ENCODE data around the gene TMEM128.

The TMEM128 gene

DNA sequence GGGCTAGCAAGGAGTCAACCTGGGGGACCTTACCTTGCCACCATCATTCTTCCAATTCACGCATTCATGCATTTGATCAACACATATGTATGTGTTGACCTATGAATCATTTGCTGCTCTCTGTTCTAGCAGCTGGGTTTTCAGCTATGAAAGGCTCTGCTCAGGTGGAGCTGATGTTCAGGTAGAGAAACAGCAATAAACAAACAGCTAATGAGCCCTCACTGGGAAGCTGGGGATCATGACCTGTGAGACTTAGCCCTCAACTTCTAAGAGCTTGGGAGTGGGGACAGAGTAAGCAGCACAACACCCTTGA is 19.7 kb downstream of the TMEM128 start:
- Histone ChIP-seq H3K27ac (ENCODE audit: low read depth, low read length, poor library complexity, severe bottlenecking) (no peak overlapping the region), H3K4me1 (ENCODE audit: insufficient read depth, low read length, severe bottlenecking) (no peaks in the 10 kb centered on the region), H3F3A (ENCODE audit: insufficient read depth, low read length) (no peaks in the 10 kb centered on the region), H3K79me2 (ENCODE audit: insufficient read depth, low read length) (no peaks in the 10 kb centered on the region), H3K4me3 (ENCODE audit: low read depth, low read length, poor library complexity, severe bottlenecking) (no peak overlapping the region), H2AFZ (ENCODE audit: low read length) (no peak overlapping the region), H3K9me3 (ENCODE audit: low read length) (no peaks in the 10 kb centered on the region), H3K4me2 (ENCODE audit: low read length) (no peak overlapping the region), H3K9me2 (ENCODE audit: low read depth, low read length) (no peaks in the 10 kb centered on the region), H3K27me3 (ENCODE audit: insufficient read depth, low read length) (no peaks in the 10 kb centered on the region), H3K9ac (ENCODE audit: low read length) (no peak overlapping the region), H4K20me1 (ENCODE audit: insufficient read depth, low read length) (no peaks in the 10 kb centered on the region), H3K36me3 (ENCODE audit: insufficient read depth, low read length) (no peaks in the 10 kb centered on the region)
- no peak for TF ChIP-seq EZH2 (IDR thresholded peaks at IDR 0.05; ENCODE audit: borderline replicate concordance, low read length)
- TF ChIP-seq, protein P1, sequence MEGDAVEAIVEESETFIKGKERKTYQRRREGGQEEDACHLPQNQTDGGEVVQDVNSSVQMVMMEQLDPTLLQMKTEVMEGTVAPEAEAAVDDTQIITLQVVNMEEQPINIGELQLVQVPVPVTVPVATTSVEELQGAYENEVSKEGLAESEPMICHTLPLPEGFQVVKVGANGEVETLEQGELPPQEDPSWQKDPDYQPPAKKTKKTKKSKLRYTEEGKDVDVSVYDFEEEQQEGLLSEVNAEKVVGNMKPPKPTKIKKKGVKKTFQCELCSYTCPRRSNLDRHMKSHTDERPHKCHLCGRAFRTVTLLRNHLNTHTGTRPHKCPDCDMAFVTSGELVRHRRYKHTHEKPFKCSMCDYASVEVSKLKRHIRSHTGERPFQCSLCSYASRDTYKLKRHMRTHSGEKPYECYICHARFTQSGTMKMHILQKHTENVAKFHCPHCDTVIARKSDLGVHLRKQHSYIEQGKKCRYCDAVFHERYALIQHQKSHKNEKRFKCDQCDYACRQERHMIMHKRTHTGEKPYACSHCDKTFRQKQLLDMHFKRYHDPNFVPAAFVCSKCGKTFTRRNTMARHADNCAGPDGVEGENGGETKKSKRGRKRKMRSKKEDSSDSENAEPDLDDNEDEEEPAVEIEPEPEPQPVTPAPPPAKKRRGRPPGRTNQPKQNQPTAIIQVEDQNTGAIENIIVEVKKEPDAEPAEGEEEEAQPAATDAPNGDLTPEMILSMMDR (IDR thresholded peaks at IDR 0.05; ENCODE audit: low read length): no peak

DNA sequence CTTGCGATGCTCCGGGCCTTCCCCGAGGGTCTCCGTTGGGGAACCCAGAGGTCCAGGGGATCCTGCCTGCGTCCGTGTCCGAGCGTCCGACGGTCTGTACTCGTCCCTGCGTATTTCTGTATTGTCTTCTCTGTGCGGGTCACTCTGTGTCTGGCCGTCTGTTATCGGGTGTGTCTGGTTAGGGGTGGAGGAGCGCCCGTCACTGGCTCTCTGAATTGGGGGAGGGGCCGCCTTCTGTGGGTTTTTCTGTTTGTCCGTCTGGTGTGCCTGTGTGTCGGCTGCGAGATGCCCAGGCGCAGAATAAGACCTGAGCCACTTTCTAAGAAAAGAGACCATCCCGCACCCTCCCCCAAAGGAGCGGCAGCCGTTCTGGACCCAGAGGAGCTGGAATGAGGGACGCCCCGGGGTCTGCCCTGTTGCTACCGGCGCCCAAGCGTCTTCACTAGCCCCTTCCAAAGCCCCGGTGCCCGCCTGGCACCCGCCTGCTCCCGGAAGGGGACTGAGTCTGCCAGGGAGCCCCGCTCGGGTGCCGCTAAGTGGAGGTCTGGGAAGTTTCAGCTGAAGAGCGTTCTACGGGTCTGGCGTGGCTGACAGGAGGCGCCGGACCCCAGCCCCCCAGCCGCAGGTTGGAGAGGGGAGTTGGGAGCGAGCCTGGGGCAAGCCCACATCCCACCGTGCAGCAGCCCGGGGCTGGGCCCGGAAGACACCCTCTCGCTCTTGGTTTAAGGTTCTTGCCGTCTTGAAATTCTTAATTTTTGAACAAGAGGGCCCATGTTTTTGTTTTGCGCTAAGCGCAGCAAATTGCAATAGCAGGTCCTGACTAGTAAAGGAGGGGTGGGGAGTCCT is 20.3 kb downstream of the TMEM128 start:
- Histone ChIP-seq H3K9me3 (ENCODE audit: low read length) (no peaks in the 10 kb centered on the region), H3K4me2 (ENCODE audit: low read length) (no peak overlapping the region), H3K27ac (ENCODE audit: low read depth, low read length, poor library complexity, severe bottlenecking) (no peak overlapping the region), H3K79me2 (ENCODE audit: insufficient read depth, low read length) (no peaks in the 10 kb centered on the region), H3K36me3 (ENCODE audit: insufficient read depth, low read length) (no peaks in the 10 kb centered on the region), H3K9ac (ENCODE audit: low read length) (no peak overlapping the region), H3K9me2 (ENCODE audit: low read depth, low read length) (no peaks in the 10 kb centered on the region), H4K20me1 (ENCODE audit: insufficient read depth, low read length) (no peaks in the 10 kb centered on the region), H3K27me3 (ENCODE audit: insufficient read depth, low read length) (no peaks in the 10 kb centered on the region), H3K4me1 (ENCODE audit: insufficient read depth, low read length, severe bottlenecking) (no peaks in the 10 kb centered on the region), H3K4me3 (ENCODE audit: low read depth, low read length, poor library complexity, severe bottlenecking) (no peak overlapping the region), H2AFZ (ENCODE audit: low read length) (no peak overlapping the region), H3F3A (ENCODE audit: insufficient read depth, low read length) (no peaks in the 10 kb centered on the region)
- TF ChIP-seq, protein P1 (IDR thresholded peaks at IDR 0.05; ENCODE audit: low read length): no peak
- no peak for TF ChIP-seq EZH2 (IDR thresholded peaks at IDR 0.05; ENCODE audit: borderline replicate concordance, low read length)

DNA sequence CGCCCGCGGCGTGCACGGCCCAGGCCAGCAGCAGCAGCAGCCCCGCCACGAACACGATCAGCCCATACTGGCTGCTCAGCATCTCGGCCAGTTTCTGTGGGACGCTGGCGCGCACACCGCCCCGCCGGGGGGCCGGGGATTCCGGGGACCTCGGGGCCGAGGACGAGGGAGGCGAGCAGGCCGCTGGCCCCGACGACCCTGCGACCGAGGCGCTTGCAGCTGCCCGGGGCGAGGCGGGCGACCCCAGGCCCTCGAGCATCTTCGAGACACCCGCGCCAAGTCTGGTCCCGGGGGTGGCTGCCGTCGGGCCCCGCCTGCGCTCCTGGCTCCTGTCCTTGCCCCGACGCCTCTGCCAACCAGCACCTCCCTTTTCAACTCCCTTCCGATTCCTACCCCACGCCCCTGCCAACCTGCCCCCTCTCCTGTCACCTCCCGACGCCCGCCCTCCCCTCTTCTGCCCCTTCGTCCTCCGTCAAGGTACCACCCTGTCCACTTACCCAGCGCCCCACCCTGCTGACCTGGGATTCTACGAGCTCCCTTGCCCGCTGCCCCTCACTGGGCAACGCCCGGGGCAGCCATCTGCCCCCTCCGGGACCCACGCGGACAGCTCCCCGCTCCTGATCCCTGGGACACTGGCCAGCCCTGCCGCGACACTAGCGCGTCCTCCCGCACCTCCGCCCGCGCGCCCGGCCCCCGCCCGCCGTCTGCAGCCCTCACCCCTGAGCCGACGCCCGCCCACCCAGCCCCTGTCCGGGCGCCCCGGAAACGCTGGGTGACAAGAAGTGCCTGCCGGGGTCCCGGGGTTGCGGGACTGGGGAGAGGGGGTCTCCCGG is 21.2 kb downstream of the TMEM128 start, which contains the start of gene OTOP1:
Gene OTOP1, minus strand, starts transcription at position 324 of the 833 bp plus-strand sequence. Its CDS starts 65 bp downstream, at position 259.
- no peak within 1 kb of the TSS for H3K4me2 ChIP-seq (ENCODE audit: low read length)
- no peak within 1 kb of the TSS for H3K4me3 ChIP-seq (ENCODE audit: low read depth, low read length, poor library complexity, severe bottlenecking)
- H3K79me2 ChIP-seq (ENCODE audit: insufficient read depth, low read length): no peaks in the 10 kb centered on the region
- no peak within 1 kb of the TSS for H3K9ac ChIP-seq (ENCODE audit: low read length)
- no peak within 1 kb of the TSS for H3K27ac ChIP-seq (ENCODE audit: low read depth, low read length, poor library complexity, severe bottlenecking)
- H2AFZ ChIP-seq (ENCODE audit: low read length): no peak within 1 kb of the TSS
- no peaks in the 10 kb centered on the region for H4K20me1 ChIP-seq (ENCODE audit: insufficient read depth, low read length)
- no peaks in the 10 kb centered on the region for H3K4me1 ChIP-seq (ENCODE audit: insufficient read depth, low read length, severe bottlenecking)
- no peaks in the 10 kb centered on the region for H3K27me3 ChIP-seq (ENCODE audit: insufficient read depth, low read length)
- H3K36me3 ChIP-seq (ENCODE audit: insufficient read depth, low read length): no peaks in the 10 kb centered on the region
- no peaks in the 10 kb centered on the region for H3F3A ChIP-seq (ENCODE audit: insufficient read depth, low read length)
- TF ChIP-seq, protein P1 (IDR thresholded peaks at IDR 0.05; ENCODE audit: low read length): no peak
- no peak for TF ChIP-seq EZH2 (IDR thresholded peaks at IDR 0.05; ENCODE audit: borderline replicate concordance, low read length)
- H3K9me3 ChIP-seq (ENCODE audit: low read length): no peaks in the 10 kb centered on the region
- no peaks in the 10 kb centered on the region for H3K9me2 ChIP-seq (ENCODE audit: low read depth, low read length)
